HCT116 (cell line): ENCODE measurements around the gene CTLA4. TPM values are rescaled to one million over a fixed set of nuclear protein-coding genes. Genes with fewer than 3 reads are reported as not detected.

ENCODE experiments used
- ATAC-seq: fragments of 200-7000 bp; cut with Tn5 transposase; 2 replicates; pipeline ENCODE4 v1.9.1; 2020; ENCODE audit warnings: mild to moderate bottlenecking, moderate library complexity
- BruUV-seq: library from RNA; stranded (reverse); fragments of 400-500 nt; replicated peaks from 2 replicates; lab custom pipeline; 2021; lab: Mats Ljungman, UMichigan
- CTCF ChIA-PET: fragments of 300-600 bp; sonication (Branson Sonifier 250); formaldehyde crosslinking; loops from one replicate; lab custom pipeline; 2021; ENCODE audit warnings: antibody characterized with exemption; lab: Charles Lee
- POLR2A ChIA-PET: fragments of 300-600, 350-600 bp; sonication (Branson Sonifier 250); formaldehyde crosslinking; loops from one replicate; lab custom pipeline; 2021; ENCODE audit warnings: antibody characterized with exemption; lab: Charles Lee
- RAD21 ChIA-PET, 2 experiments: fragments of 300-600 bp; sonication (Branson Sonifier 250); formaldehyde crosslinking; loops; one replicate each; lab custom pipeline; 2023; ENCODE audit warnings: low total read pairs in 2 of 2; ENCODE audit not compliant: uncharacterized antibody in 2 of 2, unreplicated experiment in 2 of 2, low non-redundant PET in 1 of 2; lab: Charles Lee
- DNase-seq: peaks from one replicate; pipeline ENCODE4 v3.0.0-alpha.2; 2010; ENCODE audit warnings: low read depth, low spot score
- H2AFZ ChIP-seq: fragments of 200-600 bp; shearing (Covaris generic), sonication (generic); 2 replicates; pipeline ENCODE4 v1.6.1; 2017; ENCODE audit warnings: low read depth, mixed run types, mixed read lengths, antibody characterized with exemption, low read length; ENCODE audit not compliant: poor library complexity, severe bottlenecking
- H3K27ac ChIP-seq: 2 replicates; pipeline ENCODE4 v1.5.1; 2012; ENCODE audit warnings: low read depth, low read length
- H3K27me3 ChIP-seq: fragments of 200-600 bp; sonication (generic); 2 replicates; pipeline ENCODE4 v1.6.1; 2016; ENCODE audit warnings: mixed run types, low read length, mixed read lengths; ENCODE audit not compliant: insufficient read depth
- H3K36me3 ChIP-seq, 2 experiments: fragments of 200-500 bp in 1 of 2; fragments of 200-600 bp in 1 of 2; sonication (Bioruptor generic) in 1 of 2; sonication (generic) in 1 of 2; 2 replicates each; pipeline versions ENCODE4 v1.5.1 to v1.6.1; 2014 to 2016; ENCODE audit warnings: low read length in 2 of 2, inconsistent platforms in 1 of 2, mixed read lengths in 1 of 2, mixed run types in 1 of 2; ENCODE audit not compliant: insufficient read depth in 2 of 2, control insufficient read depth in 1 of 2
- H3K4me1 ChIP-seq, 2 experiments: fragments of 200-600 bp in 1 of 2; sonication (generic) in 1 of 2; 2 replicates each; pipeline versions ENCODE4 v1.5.1 to v1.6.1; 2012 to 2017; ENCODE audit warnings: low read length in 2 of 2, inconsistent platforms in 1 of 2, mild to moderate bottlenecking in 1 of 2, mixed read lengths in 1 of 2, mixed run types in 1 of 2, moderate library complexity in 1 of 2; ENCODE audit not compliant: insufficient read depth in 2 of 2, control insufficient read depth in 1 of 2
- H3K4me2 ChIP-seq: fragments of 200-600 bp; sonication (generic); 2 replicates; pipeline ENCODE4 v1.6.1; 2017; ENCODE audit warnings: mixed run types, low read length, mixed read lengths
- H3K4me3 ChIP-seq, 2 experiments: fragments of 200-600 bp in 1 of 2; sonication (generic) in 1 of 2; replicated peaks in 1 of 2; 2 replicates each; pipeline ENCODE4 v1.5.1; 2011 to 2016; ENCODE audit warnings: low read length in 2 of 2, control low read depth in 1 of 2, low read depth in 1 of 2, mild to moderate bottlenecking in 1 of 2, mixed read lengths in 1 of 2, mixed run types in 1 of 2
- H3K79me2 ChIP-seq: fragments of 200-600 bp; sonication (generic); 2 replicates; pipeline ENCODE4 v1.6.1; 2017; ENCODE audit warnings: mild to moderate bottlenecking, mixed run types, low read length, moderate library complexity, mixed read lengths; ENCODE audit not compliant: insufficient read depth
- H3K9ac ChIP-seq: fragments of 200-600 bp; sonication (generic); 2 replicates; pipeline ENCODE4 v1.6.1; 2016; ENCODE audit warnings: low read length, mixed read lengths
- H3K9me2 ChIP-seq: fragments of 200-600 bp; sonication (generic), shearing (Covaris generic); 2 replicates; pipeline ENCODE4 v1.6.1; 2017; ENCODE audit warnings: mixed run types, mild to moderate bottlenecking, moderate library complexity; ENCODE audit not compliant: insufficient read depth
- H3K9me3 ChIP-seq, 2 experiments: fragments of 200-500 bp in 1 of 2; fragments of 200-600 bp in 1 of 2; sonication (Bioruptor generic) in 1 of 2; sonication (generic) in 1 of 2; 2 replicates each; pipeline ENCODE4 v1.6.1; 2014 to 2017; ENCODE audit warnings: low read length in 2 of 2, mixed read lengths in 2 of 2, inconsistent platforms in 1 of 2, low read depth in 1 of 2, mild to moderate bottlenecking in 1 of 2, mixed run types in 1 of 2, moderate library complexity in 1 of 2; ENCODE audit not compliant: control insufficient read depth in 1 of 2, insufficient read depth in 1 of 2
- H4K20me1 ChIP-seq: fragments of 200-600 bp; sonication (generic), shearing (Covaris generic); 2 replicates; pipeline ENCODE4 v1.6.1; 2017; ENCODE audit warnings: mixed run types, mild to moderate bottlenecking, moderate library complexity; ENCODE audit not compliant: insufficient read depth
- CBX3 ChIP-seq: IDR thresholded peaks from 2 replicates; pipeline ENCODE4 v1.6.1; 2012; ENCODE audit warnings: low read depth
- CEBPB ChIP-seq: IDR thresholded peaks from 2 replicates; pipeline ENCODE4 v1.6.1; 2012; ENCODE audit warnings: low read depth
- CTCF ChIP-seq, 3 experiments: fragments of 200-600 bp in 1 of 3; sonication (generic) in 1 of 3; IDR thresholded peaks in 2 of 3; conservative IDR thresholded peaks in 1 of 3; 2 replicates each; pipeline ENCODE4 v1.5.1; 2012 to 2017; ENCODE audit warnings: low read depth in 2 of 3, low read length in 2 of 3, antibody characterized with exemption in 1 of 3, borderline replicate concordance in 1 of 3, control low read depth in 1 of 3, mild to moderate bottlenecking in 1 of 3, mixed read lengths in 1 of 3, mixed run types in 1 of 3, moderate library complexity in 1 of 3; ENCODE audit not compliant: insufficient read depth in 1 of 3
- EZH2 ChIP-seq: fragments of 200-600 bp; sonication (generic); IDR thresholded peaks from 2 replicates; pipeline ENCODE4 v1.6.1; 2017; ENCODE audit warnings: antibody characterized with exemption, mixed run types
- EZH2phosphoT487 ChIP-seq: fragments of 200-600 bp; IDR thresholded peaks from 2 replicates; pipeline ENCODE4 v1.6.1; 2018; ENCODE audit warnings: antibody characterized with exemption, borderline replicate concordance
- JUND ChIP-seq: IDR thresholded peaks from 2 replicates; pipeline ENCODE4 v1.6.1; 2012
- POLR2A ChIP-seq: IDR thresholded peaks from 2 replicates; pipeline ENCODE4 v1.7.0; 2011; ENCODE audit warnings: borderline replicate concordance; ENCODE audit not compliant: insufficient read depth, insufficient read length; ENCODE audit errors: extremely low read depth
- ZFX ChIP-seq: fragments of 450-650 bp; IDR thresholded peaks from 2 replicates; pipeline ENCODE4 v1.6.1; 2017
- intact Hi-C: fragments of 100-400 bp; cut with micrococcal nuclease; formaldehyde crosslinking; loops from 2 replicates; pipeline ENCODE4 v1.10.0; 2022
- total RNA-seq: library from RNA; stranded (reverse); gene quantifications from one replicate; pipeline ENCODE4 v1.2.1, GENCODE V29; 2021; ENCODE audit not compliant: unreplicated experiment
- TF ChIP-seq, protein P1 (sequence below): IDR thresholded peaks from 2 replicates; pipeline ENCODE4 v1.6.1; 2012

CTLA4 gene
- total RNA-seq, 1 experiment from 2014 or later: 0.37 TPM

- H2AFZ ChIP-seq: no peak overlapping the region
- no peaks in the 10 kb centered on the region for H3K79me2 ChIP-seq
- no peaks in the 10 kb centered on the region for H3K9me2 ChIP-seq
- ATAC-seq (no peak), DNase-seq (no peak)
- H3K9ac ChIP-seq: no peak overlapping the region
- no TSS peak for BruUV-seq
- no peak overlapping the region for H3K4me3 ChIP-seq
- no peaks in the 10 kb centered on the region for H3K27me3 ChIP-seq
- H3K4me1 ChIP-seq: no peaks in the 10 kb centered on the region
- peaks cover 5 to 7% of the 10 kb centered on the region in 2 experiments; a peak in 2 of 4 replicates for H3K9me3 ChIP-seq
- H3K36me3 ChIP-seq: no peaks in the 10 kb centered on the region
- H4K20me1 ChIP-seq: no peaks in the 10 kb centered on the region
- POLR2A ChIA-PET: no interaction called here
- RAD21 ChIA-PET: no interaction called here
- CTCF ChIA-PET: no interaction called here
- H3K4me2 ChIP-seq: no peak overlapping the region
- TF ChIP-seq, protein P1, sequence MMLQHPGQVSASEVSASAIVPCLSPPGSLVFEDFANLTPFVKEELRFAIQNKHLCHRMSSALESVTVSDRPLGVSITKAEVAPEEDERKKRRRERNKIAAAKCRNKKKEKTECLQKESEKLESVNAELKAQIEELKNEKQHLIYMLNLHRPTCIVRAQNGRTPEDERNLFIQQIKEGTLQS: no peak
- TF ChIP-seq CTCF (IDR thresholded peaks at IDR 0.05 in 2 of 3, conservative IDR thresholded peaks at IDR 0.05 in 1 of 3; ENCODE audit: borderline replicate concordance in 1 of 3, insufficient read depth in 1 of 3, low read depth in 2 of 3, low read length in 2 of 3): no peak
- TF ChIP-seq POLR2A: no peak
- no peak for TF ChIP-seq CBX3
- no peak for TF ChIP-seq CEBPB
- TF ChIP-seq JUND: no peak
- TF ChIP-seq ZFX: no peak
- no peak for TF ChIP-seq EZH2phosphoT487
- TF ChIP-seq EZH2: no peak
- intact Hi-C loops: no loop called here
- H3K27ac ChIP-seq: no peak overlapping the region
Observed at GRCh38 chr2:203905656-203906055, 38.1 kb downstream of the CTLA4 start.
